SKM-1 treated with dmso at 0.1 percent for 144 hours (cell line): ENCODE measurements around the gene CRMP1.
A peak's percentile ranks its signal among the peaks of the same experiment; 100 is the strongest.
"Not testable (repeated sequence)": the region's sequence is repeated elsewhere in the genome, so short reads cannot be mapped to it uniquely, and the experiment has no call there.

Source experiments
- DNase-seq: peaks from one replicate; lab custom pipeline; 2025; ENCODE audit not compliant: unreplicated experiment; lab: John Stamatoyannopoulos, UW

Gene CRMP1

DNA sequence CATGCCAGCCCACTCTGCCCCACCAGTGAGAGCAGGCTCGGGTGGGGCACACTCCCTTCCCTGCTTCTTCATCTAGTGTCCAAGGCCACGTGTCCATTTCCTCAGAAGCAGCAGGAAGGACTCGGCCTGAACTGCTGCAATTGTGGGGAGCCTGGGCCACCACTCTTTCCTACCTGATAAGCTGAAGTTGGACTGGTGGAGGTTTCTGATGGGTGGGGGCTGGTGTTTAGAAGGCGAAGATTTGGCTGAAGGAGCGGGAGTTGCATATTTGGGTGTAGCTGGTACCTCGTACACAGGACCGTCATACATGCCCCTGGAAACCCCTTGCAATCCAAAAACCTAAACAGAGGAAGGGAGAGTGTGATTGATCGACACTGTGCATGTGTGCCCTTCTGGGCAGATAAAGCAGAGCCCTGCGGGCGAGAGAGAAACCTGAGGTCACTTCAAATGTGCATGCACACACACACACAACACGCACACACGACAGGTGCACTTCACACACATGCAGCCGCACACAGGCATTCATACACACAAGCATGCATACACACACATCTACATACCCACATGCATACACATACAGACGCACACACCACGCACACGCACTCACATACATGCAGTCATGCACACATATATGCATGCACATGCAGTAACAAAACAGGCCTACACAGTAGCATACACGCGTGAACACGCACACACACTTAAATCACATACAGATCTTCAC lies 67.4 kb downstream of the CRMP1 start:
- DNase-seq = no peak

DNA sequence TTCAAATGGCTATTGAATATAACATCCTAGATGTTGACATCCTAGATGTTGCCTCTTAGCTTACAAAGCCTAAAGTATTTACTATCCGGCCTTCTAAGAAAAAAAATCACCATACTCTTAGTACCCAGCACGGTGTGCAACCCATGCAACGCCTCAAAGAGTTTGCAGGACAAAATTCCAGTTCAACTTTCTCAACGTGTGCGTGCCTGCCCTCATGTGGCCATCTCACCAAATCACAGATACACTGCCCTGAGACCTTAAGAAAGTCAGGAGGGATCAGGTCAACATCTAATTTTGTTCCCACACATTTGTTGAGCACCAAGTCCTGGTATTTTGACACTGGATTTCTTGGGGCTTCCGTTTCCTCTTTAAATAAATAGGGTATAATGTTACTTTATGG lies 68.3 kb downstream of the CRMP1 start:
- peak; percentile 21 for DNase-seq

DNA sequence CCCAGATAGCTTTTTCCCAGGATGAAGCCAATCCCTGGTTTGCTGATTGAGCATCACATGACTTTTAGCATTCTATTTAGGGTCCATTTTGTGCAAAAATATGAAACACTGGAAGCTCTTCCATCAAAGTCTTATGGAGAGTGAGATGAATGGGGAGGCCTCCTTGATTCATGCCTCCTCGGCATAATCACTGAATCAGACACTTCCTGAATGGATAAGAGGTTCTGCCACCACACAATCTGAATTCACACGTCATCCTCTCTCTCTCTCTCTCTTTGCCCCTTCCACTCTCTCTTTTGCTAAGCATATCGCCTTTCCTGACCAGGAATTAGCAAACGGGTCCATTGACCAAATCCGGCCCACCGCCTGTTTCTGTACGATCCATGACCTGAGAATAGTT lies 68.7 kb downstream of the CRMP1 start:
- no peak for DNase-seq

DNA sequence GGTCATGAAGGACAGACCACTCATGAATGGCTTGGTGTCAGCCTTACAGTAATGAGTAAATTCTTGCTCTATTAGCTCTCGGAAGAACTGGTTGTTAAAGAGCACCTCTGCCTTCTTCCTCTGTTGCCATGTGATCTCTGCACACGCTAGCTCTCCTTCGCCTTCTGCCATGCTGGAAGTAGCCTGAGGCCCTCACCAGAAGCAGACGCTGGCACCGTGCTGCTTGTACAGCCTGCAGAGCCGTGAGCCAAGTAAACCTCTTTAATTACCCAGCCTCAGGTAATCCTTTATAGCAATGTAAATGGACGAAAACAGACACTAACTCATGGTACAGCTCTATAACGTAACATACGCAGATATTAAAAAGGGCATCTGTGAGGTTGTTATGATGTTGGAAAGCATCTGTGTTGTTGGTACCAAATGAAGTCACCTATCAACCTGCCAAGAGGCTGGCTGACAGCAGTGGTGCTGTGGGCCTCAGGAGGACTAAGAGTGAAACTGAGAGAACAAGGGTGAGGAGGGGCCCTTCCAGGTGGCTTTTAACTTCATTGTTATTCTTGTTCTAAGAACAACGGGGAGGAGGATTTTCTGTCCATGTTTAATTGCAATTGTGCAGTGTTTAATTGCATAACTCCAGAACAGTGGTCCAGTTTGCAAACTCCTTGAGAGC lies 69.2 kb downstream of the CRMP1 start:
- no peak for DNase-seq

DNA sequence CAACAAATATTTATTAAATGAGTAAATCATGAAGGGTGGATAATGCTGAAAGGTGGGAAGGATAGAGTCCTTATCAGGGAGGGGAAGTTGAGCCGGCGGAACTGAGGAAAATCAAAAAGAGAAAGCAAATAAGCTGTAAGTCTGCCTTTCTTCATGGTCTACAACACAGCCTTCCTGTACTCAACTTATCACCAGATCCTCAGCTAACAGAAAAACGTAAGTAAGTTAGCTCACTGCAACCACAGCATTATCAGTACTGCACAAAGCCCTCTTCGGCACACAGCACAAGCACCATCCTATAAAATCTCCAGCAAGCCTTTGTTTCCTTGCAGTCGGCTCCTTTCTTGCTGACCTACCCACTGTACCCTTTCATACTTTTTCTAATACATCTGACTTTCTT lies 70.3 kb downstream of the CRMP1 start:
- DNase-seq = no peak

DNA sequence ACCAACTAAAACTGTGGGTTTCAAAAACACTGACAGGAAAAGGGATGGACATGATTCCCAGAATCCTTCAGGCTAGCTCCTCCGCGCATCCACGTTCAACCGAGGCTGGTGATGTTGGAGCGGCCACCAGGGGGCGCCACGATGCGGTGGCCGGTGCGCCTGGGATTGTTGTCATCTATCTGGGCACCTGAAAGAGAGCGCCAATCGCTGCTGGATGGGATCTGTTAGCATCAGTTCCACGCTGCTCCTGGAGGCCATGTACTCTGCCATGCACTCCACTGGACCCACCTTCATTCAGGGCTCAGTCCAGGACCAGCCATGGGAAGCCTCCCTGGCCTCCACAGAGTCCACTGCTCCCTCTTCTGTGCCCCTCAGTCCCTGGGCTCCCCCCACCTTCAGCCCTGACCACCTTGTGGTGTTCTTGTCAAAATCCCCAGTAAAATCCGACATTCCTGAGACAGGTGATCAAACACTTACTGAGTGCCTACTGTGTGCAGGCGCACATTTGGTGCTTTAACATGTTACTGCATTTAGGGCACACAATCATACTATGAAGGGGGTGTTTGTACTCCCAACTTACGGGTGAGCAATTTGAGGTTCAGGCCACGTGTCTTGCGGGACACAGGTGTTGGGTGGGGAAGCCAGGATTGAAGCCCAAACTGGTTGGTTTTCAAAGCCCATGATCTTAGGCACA lies 71.1 kb downstream of the CRMP1 start:
- DNase-seq = no peak

DNA sequence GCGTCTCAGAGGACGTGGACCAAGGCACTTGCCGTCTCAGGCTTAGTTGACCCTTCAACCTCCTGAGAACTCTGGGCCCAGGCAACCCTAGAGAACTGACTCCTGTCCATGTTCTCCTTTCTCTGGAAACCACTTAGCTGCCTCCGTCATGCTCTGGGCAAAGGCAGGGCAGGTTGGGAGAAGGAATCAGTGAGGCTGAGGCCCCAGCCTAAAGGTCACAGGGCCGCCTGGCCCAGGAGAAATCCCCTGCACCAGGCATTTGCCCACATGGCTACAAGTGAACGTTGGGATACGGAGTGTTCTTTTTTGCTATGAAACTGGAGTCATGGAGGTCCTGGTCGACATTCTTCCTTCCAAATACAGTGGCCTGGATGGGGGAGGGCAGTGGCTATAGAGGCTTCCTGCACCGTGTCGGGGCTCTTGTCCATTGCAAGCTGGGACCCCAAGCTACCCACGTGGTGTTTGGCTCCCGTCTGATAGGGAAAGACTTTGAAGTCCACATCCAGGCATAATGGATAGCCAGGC lies 76.0 kb downstream of the CRMP1 start:
- DNase-seq = no peak

DNA sequence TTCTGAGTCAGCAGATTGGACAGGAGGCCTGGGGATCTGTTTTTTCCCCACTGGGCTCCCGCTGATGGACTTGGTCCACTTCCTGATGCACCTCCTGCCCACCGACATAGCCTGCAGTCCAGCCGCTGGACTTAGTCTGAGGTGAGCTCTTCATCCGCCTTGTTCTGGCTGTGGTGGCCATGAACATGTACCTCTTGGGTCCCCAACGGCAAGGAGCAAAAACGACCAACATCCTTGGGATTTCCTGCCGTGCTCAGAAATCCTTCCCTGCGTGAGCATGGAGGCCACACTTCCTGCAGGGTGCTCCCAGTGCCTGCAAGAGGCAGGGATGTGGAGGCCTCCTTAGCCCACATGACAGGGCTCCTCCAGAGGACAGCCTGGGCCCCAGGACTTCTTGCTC lies 76.8 kb downstream of the CRMP1 start:
- DNase-seq = no peak

DNA sequence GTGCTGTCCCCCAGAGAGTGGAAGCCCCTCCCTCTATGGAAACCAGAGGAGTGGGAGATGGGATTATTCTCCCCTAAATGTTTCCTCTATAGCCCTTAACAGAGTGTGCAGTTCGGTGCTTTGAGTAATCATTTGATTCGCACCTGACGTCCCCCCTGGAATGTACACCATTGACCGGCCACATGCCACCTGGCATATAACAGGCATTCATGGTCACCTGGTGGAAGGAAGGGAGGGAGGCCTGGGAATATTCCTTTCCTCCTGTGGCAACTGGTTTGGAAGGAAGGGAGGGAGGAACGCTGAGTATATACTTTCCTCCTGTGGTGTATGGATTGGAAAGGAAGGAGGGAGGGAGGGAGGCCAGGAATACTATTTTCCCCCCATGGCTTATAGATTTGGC lies 77.2 kb downstream of the CRMP1 start:
- no peak for DNase-seq

DNA sequence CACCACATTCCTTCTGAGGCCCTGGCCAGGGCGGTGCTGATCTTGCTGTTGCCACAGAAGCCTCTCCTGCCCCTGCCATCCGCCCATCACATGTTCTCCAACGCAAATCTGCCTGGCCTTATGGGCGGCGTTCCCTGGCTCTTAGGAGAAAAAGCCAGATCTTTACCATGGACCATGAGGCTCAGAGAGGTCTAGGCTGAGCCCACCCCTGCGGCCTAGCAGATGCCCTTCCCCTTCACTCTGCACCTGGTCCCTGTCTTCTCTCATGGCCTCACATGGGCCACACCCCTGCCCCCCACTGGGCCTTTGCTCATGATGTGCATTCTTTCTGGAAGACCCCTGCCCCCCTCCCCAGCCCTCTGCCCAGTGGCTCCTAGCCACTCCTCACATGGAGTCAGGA lies 78.5 kb downstream of the CRMP1 start:
- DNase-seq = no peak

DNA sequence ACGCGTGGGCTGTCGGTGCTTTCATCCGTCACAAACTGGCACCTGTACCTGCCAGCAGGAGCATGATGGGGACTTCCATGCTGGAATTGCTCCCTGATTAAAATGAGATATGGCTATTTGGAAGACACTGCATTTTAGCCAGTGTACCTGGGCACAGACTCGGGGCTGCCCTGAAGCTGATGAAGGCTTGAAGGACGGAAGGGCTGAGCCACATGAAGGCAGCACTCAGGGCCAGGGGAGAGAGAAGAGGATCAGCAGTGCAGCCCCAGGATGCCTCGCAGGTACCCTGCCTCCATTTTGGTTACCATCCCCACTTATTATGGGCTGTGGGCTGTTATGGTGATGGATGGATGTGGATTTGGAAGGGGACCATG lies 79.0 kb downstream of the CRMP1 start:
- no peak for DNase-seq

DNA sequence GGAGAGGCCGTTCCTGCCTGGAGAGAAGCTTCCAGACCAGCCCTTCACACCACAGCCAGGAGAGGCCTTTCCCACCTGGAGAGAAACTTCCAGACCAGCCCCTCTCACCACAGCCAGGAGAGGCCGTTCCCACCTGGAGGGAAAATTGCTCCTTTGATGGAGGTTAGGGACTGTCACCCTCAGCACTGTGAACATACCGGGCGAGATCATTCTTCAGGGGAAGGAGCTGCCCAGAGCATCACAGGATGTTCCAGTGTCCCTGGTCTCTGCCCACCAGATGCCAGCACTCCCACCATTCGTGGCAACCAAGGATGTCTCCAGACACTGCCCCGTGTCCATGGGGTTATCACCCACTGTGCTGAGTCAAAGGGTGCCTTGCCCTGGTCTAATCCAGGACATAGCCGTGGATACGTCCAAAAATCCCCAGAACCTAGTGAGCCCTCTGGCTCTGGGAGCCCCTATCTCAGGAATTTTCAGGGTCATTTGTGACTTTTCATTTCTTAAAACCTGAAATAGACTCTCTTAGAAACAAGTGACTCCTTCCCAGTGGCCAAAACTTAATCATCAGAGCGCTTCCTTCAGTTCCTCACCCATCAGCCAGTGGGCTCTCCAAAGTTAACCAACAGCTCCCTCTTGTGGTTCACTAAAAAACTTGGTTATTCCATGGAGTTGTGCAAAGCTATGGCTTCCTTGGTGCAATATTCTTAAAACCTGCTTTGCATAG lies 80.2 kb downstream of the CRMP1 start:
- peak; percentile 77 for DNase-seq

DNA sequence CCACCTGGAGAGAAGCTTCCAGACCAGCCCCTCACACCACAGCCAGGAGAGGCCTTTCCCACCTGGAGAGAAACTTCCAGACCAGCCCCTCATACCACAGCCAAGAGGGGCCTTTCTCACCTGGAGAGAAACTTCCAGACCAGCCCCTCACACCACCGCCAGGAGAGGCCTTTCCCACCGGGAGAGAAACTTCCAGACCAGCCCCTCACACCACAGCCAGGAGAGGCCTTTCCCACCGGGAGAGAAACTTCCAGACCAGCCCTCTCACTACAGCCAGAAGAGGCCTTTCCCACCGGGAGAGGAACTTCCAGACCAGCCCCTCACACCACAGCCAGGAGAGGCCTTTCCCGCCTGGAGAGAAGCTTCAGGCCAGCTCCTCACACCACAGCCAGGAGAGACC lies 80.8 kb downstream of the CRMP1 start:
- not testable (repeated sequence) for DNase-seq

DNA sequence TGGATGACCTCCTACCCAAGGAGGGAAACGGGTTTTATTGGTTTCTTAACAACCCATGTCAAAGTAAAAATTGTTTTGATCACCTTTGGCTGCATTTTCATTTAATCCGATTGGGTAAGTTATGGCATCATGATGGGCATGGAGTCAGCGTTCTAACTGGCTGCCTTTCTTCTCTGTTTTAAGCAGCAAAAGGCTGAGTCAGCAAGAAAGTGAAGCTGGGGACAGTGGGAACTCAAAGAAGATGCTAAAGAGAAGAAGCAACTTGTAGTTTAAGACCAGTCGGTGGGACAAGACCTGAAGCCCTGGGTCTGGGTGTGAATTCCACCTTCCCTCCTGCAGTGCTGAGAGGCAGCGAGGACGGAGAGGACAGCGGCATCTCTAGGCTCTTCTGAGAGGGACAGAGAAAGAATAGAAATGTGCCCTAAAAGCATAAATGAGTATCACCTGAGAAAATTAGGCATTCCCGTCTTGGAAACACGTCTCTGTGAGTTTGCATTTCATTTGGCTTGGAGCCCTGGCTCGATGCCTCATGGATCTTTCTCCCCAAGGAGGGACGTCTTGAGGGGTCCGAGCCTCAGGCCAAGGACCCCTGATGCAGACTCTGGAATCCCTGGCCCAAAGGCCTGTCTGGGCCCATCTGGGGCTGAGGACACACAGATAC lies 82.0 kb downstream of the CRMP1 start:
- DNase-seq = no peak

DNA sequence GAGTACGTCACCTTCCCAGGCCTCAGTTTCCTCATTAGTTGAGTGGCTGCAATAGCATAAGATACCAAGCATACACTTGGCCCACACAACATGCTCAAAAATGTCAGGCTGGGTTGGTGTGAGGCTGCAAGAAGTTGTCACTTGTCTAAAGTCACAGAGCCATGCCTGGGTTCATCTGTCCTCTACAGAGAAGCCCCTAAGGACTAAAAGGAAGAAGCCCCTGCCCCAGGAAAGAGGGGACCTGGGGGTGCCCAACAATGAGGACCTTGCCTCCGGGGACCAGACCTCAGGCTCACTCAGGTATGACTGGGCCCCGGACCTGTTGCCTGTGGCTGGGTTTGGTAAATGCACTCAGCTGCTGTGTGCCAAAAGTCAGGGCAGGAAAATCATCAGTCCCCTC lies 82.7 kb downstream of the CRMP1 start:
- DNase-seq = no peak

DNA sequence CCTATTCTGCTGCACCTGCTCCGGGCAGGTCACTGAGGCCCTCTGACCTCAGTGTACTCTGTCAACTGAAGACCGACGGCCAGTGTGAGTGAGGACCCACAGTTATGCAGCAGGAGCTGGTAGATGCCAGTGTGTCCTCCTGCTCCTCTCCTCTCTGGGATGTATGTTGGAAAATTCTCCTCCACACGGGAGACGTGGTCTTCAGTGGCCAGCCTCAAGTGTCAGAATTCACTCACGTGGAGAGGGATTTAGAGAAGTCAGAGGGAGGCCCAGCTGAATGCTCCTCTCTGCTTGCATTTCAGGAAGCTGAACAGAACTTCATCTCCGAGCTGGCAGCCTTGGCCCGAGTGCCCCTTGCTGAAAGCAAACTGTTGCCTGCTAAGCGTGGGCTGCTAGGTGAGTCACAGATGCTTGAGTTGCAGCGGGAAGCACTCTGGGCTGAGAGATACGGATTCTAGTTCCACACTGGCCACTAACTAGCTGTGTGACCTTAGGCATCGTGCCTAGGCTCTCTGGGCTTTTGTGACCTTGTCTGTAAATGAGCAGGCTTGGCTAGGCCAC lies 83.6 kb downstream of the CRMP1 start:
- DNase-seq = no peak

DNA sequence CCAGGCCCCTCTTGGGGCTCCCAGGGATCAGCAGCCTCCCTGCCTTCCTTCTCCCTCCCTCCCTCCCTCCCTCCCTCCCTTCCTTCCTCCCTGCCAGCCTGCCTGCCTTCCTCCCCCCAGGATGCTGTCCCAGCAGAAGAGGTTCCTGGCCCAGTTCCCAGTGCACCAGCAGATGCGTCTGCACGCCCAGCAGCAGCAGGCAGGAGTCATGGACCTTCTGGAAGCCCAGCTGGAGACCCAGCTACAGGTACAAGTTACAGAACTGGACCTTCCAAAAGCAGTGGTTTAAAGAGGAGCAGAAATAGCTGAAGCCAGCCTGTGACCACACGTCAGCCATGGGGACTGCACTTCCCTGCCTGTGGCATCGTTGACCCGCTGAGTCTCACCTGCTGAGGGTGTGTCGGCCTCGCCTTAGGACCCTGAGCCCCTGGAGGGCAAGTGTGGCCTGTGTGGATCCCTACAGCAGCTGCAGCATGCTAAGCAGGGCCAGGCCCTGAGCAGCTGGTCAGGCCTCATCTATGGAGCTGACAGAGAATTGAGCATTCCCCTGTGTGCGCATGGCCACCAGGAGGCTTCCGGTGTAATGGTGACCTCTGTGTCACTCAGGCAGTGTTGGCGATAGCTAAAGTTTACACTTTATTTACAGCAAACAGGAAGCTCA lies 84.7 kb downstream of the CRMP1 start:
- no peak for DNase-seq

DNA sequence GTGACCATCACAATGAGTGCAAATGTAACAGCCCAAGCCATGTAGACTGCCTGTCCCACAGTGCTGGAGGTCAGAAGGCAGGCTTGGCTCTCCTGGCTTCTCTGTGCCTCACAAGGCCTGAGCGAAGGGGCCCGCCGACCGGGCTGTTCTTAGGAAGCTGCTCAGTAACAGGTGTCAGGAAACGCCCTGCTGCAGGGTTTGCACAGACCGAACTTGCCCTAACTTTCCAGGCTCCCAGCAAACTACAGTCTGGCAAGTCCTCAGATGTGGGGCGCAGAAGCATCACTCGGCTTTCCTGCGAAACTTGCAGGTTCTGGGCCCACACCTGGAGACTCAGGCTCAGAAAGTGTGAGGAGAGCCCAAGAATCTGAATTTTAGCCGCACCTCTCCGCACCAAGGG lies 87.6 kb downstream of the CRMP1 start:
- DNase-seq = no peak

DNA sequence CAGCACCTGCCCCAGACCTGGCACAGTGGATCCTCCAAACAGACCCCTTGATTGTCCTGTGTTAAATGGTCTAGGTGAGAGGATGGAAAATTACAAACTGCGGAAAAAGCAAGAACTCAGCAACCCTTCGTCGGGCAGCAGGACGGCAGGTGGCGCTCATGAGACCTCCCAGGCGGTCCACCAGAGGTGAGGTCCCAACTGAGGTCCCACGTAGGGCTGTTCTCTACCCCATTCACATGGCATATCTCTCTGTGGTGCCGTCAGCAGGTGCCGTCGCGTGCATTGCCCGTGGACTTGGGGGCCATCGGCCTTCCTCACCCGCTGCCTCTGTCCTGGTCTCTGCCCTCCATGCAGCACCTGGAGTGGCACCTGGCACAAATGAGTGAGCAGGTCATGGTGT lies 88.2 kb downstream of the CRMP1 start:
- DNase-seq = peak; percentile 14

DNA sequence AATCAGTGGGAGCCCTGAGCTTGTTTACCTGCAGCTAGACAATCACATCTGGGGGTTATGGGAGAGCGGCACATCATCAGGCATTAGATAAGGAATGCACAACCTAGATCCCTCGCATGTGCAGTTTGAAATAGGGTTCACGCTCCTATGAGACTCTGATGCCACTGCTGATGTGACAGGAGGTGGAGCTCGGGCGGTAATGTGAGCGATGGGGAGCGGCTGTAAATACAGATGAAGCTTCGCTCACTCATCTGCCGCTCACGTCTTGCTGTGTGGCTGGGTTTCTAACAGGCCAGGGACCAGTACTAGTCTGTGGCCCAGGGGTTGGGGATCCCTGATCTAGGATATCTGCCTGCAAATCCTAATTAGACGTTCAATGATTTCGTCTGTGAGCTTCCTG lies 90.3 kb downstream of the CRMP1 start:
- DNase-seq = no peak
